SK-N-SH treated with all-trans-retinoic acid at 6 μM for 48 hours (cell line): Measurements from ENCODE around the gene PYCR2.
"Not testable (repeated sequence)": the region's sequence is repeated elsewhere in the genome, so short reads cannot be mapped to it uniquely, and the experiment has no call there.

Experiments
- ATAC-seq: fragments of 200-7000 bp; cut with Tn5 transposase; 3 replicates; pipeline ENCODE4 v1.9.1; 2020; ENCODE audit warnings: mild to moderate bottlenecking, moderate library complexity
- ARNTL ChIP-seq: fragments of 450-650 bp; formaldehyde crosslinking; IDR thresholded peaks from 2 replicates; pipeline ENCODE4 v1.5.0; 2020; ENCODE audit warnings: low read depth, mild to moderate bottlenecking, moderate library complexity, borderline replicate concordance
- BACH2 ChIP-seq: fragments of 250-450 bp; sonication (Bioruptor Pico); IDR thresholded peaks from 2 replicates; pipeline ENCODE4 v1.9.0; 2021; ENCODE audit warnings: mild to moderate bottlenecking, borderline replicate concordance
- CSDC2 ChIP-seq: fragments of 250-450 bp; sonication (Bioruptor Pico); IDR thresholded peaks from 2 replicates; pipeline ENCODE4 v1.5.0; 2020; ENCODE audit warnings: mild to moderate bottlenecking, moderate library complexity
- ESRRG ChIP-seq: fragments of 250-450 bp; sonication (Bioruptor Pico); IDR thresholded peaks from 2 replicates; pipeline ENCODE4 v1.6.1; 2021; ENCODE audit warnings: mild to moderate bottlenecking
- GLIS3 ChIP-seq: fragments of 250-450 bp; sonication (Bioruptor Pico); IDR thresholded peaks from 2 replicates; pipeline ENCODE4 v1.5.0; 2020; ENCODE audit warnings: mild to moderate bottlenecking, moderate library complexity
- ISL1 ChIP-seq: fragments of 250-450 bp; sonication (Bioruptor Pico); IDR thresholded peaks from 2 replicates; pipeline ENCODE4 v2.1.2; 2022; ENCODE audit warnings: mild to moderate bottlenecking, moderate library complexity
- OSR1 ChIP-seq: fragments of 250-450 bp; sonication (Bioruptor Pico); IDR thresholded peaks from 2 replicates; pipeline ENCODE4 v1.8.0; 2022; ENCODE audit warnings: moderate library complexity, mild to moderate bottlenecking, inconsistent platforms
- PPARA ChIP-seq: fragments of 250-450 bp; sonication (Bioruptor Pico); IDR thresholded peaks from 2 replicates; pipeline ENCODE4 v1.5.0; 2020; ENCODE audit warnings: mild to moderate bottlenecking, borderline replicate concordance
- SNAI2 ChIP-seq: fragments of 250-450 bp; sonication (Bioruptor Pico); IDR thresholded peaks from 2 replicates; pipeline ENCODE4 v1.5.0; 2020; ENCODE audit warnings: mild to moderate bottlenecking, moderate library complexity
- TCF4 ChIP-seq: fragments of 250-450 bp; sonication (Bioruptor Pico); IDR thresholded peaks from 2 replicates; pipeline ENCODE4 v1.8.0; 2021; ENCODE audit warnings: mild to moderate bottlenecking, moderate library complexity, borderline replicate concordance
- TOX ChIP-seq: fragments of 250-450 bp; sonication (Bioruptor Pico); IDR thresholded peaks from 2 replicates; pipeline ENCODE4 v1.8.0; 2021; ENCODE audit warnings: mild to moderate bottlenecking, moderate library complexity, borderline replicate concordance
- ZC3H10 ChIP-seq: fragments of 250-450 bp; sonication (Bioruptor Pico); IDR thresholded peaks from 2 replicates; pipeline ENCODE4 v1.5.1; 2021; ENCODE audit warnings: mild to moderate bottlenecking, moderate library complexity
- ZFP3 ChIP-seq: fragments of 250-450 bp; sonication (Bioruptor Pico); IDR thresholded peaks from 2 replicates; pipeline ENCODE4 v1.5.0; 2020; ENCODE audit warnings: mild to moderate bottlenecking, moderate library complexity
- ZFP30 ChIP-seq: fragments of 450-650 bp; formaldehyde crosslinking; IDR thresholded peaks from 2 replicates; pipeline ENCODE4 v1.5.0; 2022; ENCODE audit warnings: mild to moderate bottlenecking, moderate library complexity
- ZNF565 ChIP-seq: fragments of 450-650 bp; formaldehyde crosslinking; conservative IDR thresholded peaks from 2 replicates; pipeline ENCODE4 v1.5.0; 2020; ENCODE audit warnings: low read depth, mild to moderate bottlenecking, moderate library complexity
- ZNF70 ChIP-seq: fragments of 450-650 bp; formaldehyde crosslinking; IDR thresholded peaks from 2 replicates; pipeline ENCODE4 v1.5.0; 2020; ENCODE audit warnings: mild to moderate bottlenecking, moderate library complexity
- ZNF8 ChIP-seq: fragments of 450-650 bp; formaldehyde crosslinking; IDR thresholded peaks from 2 replicates; pipeline ENCODE4 v1.5.0; 2020; ENCODE audit warnings: mild to moderate bottlenecking, moderate library complexity
- TF ChIP-seq, protein P1 (sequence below): fragments of 250-450 bp; sonication (Bioruptor Pico); IDR thresholded peaks from 2 replicates; pipeline ENCODE4 v1.8.0; 2021; ENCODE audit warnings: low read depth, mild to moderate bottlenecking, moderate library complexity, borderline replicate concordance
- TF ChIP-seq, protein P2 (sequence below): fragments of 250-450 bp; sonication (Bioruptor Pico); IDR thresholded peaks from 2 replicates; pipeline ENCODE4 v1.5.1; 2021; ENCODE audit warnings: mild to moderate bottlenecking, moderate library complexity
- TF ChIP-seq, protein P3 (sequence below): fragments of 250-450 bp; sonication (Bioruptor Pico); IDR thresholded peaks from 2 replicates; pipeline ENCODE4 v1.5.1; 2020; ENCODE audit warnings: low read depth, mild to moderate bottlenecking, moderate library complexity
- TF ChIP-seq, protein P4 (sequence below): fragments of 250-450 bp; sonication (Bioruptor Pico); IDR thresholded peaks from 2 replicates; pipeline ENCODE4 v1.8.0; 2020; ENCODE audit warnings: mild to moderate bottlenecking, moderate library complexity, borderline replicate concordance
- TF ChIP-seq, protein P5 (sequence below): fragments of 250-450 bp; sonication (Bioruptor Pico); IDR thresholded peaks from 2 replicates; pipeline ENCODE4 v1.5.0; 2020; ENCODE audit warnings: mild to moderate bottlenecking, moderate library complexity

The PYCR2 gene

DNA sequence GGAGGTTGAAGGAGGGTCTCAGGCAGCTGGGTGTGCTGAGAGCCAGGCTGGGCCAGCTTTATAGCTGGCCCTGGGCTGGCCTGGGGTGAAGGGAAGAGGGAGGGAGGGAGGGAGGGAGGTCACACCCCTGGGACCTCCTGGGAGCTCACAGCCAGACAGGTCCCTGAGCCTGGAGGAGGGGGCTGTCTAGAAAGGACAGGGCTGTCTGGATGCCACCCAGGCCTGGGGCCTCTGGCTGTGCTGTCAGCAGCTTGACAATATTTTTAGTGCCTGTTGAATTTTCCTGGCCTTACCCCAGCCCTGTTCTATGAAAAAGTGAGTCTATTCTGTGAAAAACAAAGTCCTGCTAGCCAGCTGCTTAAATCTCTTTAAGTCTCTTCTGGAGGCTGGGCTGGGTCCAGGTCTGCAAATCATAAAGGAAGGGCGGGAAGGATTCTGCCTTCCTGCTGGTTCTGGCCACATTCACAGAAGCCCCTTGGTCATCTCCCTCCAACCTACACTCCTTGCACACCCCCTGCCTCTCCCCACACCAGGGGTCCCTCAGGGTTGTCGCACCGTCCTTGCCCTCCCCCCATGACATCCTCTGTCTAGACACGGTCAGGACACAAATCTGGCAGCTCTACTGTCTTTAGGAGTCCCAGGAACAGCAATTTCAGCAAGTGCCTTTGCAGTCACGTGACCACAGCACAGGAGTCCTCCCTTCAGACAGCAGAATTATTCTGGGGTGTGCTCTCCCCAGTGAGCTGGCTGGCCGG is 17.3 kb upstream of the PYCR2 start, which contains the start of gene LEFTY2:
Gene LEFTY2, minus strand, starts transcription at position 34 of the 755 bp plus-strand sequence. CDS start 80 bp downstream, outside the sequence.
- no peak for TF ChIP-seq OSR1 (CRISPR knock-in tag)
- no peak for TF ChIP-seq CSDC2
- no peak for TF ChIP-seq ZNF70 (CRISPR knock-in tag)
- TF ChIP-seq, protein P1, sequence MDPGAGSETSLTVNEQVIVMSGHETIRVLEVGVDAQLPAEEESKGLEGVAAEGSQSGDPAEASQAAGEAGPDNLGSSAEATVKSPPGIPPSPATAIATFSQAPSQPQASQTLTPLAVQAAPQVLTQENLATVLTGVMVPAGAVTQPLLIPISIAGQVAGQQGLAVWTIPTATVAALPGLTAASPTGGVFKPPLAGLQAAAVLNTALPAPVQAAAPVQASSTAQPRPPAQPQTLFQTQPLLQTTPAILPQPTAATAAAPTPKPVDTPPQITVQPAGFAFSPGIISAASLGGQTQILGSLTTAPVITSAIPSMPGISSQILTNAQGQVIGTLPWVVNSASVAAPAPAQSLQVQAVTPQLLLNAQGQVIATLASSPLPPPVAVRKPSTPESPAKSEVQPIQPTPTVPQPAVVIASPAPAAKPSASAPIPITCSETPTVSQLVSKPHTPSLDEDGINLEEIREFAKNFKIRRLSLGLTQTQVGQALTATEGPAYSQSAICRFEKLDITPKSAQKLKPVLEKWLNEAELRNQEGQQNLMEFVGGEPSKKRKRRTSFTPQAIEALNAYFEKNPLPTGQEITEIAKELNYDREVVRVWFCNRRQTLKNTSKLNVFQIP: no peak
- TF ChIP-seq ISL1 (CRISPR knock-in tag): no peak
- TF ChIP-seq ZFP30 (CRISPR knock-in tag): no peak
- TF ChIP-seq, protein P2, sequence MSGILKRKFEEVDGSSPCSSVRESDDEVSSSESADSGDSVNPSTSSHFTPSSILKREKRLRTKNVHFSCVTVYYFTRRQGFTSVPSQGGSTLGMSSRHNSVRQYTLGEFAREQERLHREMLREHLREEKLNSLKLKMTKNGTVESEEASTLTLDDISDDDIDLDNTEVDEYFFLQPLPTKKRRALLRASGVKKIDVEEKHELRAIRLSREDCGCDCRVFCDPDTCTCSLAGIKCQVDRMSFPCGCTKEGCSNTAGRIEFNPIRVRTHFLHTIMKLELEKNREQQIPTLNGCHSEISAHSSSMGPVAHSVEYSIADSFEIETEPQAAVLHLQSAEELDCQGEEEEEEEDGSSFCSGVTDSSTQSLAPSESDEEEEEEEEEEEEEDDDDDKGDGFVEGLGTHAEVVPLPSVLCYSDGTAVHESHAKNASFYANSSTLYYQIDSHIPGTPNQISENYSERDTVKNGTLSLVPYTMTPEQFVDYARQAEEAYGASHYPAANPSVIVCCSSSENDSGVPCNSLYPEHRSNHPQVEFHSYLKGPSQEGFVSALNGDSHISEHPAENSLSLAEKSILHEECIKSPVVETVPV (CRISPR knock-in tag): no peak
- no peak for TF ChIP-seq PPARA (CRISPR knock-in tag)
- TF ChIP-seq ARNTL (CRISPR knock-in tag): no peak
- TF ChIP-seq TOX (CRISPR knock-in tag): no peak
- no peak for TF ChIP-seq GLIS3
- TF ChIP-seq ZNF565 (CRISPR knock-in tag): no peak
- no peak for TF ChIP-seq ESRRG (CRISPR knock-in tag)
- TF ChIP-seq ZC3H10 (CRISPR knock-in tag): no peak
- TF ChIP-seq, protein P3, sequence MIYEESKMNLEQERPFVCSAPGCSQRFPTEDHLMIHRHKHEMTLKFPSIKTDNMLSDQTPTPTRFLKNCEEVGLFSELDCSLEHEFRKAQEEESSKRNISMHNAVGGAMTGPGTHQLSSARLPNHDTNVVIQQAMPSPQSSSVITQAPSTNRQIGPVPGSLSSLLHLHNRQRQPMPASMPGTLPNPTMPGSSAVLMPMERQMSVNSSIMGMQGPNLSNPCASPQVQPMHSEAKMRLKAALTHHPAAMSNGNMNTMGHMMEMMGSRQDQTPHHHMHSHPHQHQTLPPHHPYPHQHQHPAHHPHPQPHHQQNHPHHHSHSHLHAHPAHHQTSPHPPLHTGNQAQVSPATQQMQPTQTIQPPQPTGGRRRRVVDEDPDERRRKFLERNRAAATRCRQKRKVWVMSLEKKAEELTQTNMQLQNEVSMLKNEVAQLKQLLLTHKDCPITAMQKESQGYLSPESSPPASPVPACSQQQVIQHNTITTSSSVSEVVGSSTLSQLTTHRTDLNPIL (CRISPR knock-in tag): no peak
- TF ChIP-seq TCF4 (CRISPR knock-in tag): no peak
- TF ChIP-seq, protein P4, sequence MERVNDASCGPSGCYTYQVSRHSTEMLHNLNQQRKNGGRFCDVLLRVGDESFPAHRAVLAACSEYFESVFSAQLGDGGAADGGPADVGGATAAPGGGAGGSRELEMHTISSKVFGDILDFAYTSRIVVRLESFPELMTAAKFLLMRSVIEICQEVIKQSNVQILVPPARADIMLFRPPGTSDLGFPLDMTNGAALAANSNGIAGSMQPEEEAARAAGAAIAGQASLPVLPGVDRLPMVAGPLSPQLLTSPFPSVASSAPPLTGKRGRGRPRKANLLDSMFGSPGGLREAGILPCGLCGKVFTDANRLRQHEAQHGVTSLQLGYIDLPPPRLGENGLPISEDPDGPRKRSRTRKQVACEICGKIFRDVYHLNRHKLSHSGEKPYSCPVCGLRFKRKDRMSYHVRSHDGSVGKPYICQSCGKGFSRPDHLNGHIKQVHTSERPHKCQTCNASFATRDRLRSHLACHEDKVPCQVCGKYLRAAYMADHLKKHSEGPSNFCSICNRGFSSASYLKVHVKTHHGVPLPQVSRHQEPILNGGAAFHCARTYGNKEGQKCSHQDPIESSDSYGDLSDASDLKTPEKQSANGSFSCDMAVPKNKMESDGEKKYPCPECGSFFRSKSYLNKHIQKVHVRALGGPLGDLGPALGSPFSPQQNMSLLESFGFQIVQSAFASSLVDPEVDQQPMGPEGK: no peak
- no peak for TF ChIP-seq ZNF8 (CRISPR knock-in tag)

DNA sequence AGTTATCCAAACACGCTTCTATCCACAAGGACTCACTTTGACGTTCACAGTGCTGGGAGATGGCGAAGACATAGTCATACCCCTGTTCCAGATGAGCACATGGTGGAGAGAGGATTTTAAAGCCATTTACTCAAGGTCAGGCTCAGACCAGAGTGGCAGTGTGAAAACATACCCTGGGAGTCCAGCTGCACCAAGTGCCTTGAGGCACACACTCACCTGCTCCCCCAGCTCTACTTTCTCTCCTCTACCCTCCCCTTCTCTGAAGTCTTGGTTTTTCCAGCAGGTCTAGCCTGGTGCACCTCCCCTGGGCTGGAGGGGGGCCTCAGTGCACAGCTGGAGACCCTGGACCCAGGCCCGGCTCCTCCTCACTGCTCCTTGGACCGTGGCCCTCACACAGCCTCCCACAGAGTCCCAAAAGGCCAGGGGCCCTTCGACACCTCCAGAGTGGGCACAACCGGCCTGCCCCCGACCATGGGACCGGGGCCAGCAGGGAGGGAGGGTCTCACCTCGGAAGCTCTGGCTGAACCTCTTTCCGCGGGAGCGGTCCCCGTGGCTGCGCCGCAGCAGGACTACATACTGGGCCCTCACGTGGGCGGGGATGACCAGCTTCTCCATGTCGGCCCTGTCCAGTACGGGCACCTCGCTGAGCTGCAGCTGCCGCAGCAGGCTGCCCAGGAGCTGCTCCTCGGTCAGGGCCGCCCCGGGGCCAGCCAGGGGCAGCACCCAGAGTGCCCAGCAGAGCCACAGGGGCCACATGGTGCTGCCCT is 16.5 kb upstream of the PYCR2 start:
- no peak for ATAC-seq
- TF ChIP-seq, protein P4: no peak
- no peak for TF ChIP-seq SNAI2
- no peak for TF ChIP-seq BACH2
- TF ChIP-seq ZC3H10 (CRISPR knock-in tag): no peak
- no peak for TF ChIP-seq ZNF565 (CRISPR knock-in tag)
- no peak for TF ChIP-seq TCF4 (CRISPR knock-in tag)
- no peak for TF ChIP-seq ZFP3 (CRISPR knock-in tag)
- TF ChIP-seq OSR1 (CRISPR knock-in tag): no peak
- TF ChIP-seq, protein P5, sequence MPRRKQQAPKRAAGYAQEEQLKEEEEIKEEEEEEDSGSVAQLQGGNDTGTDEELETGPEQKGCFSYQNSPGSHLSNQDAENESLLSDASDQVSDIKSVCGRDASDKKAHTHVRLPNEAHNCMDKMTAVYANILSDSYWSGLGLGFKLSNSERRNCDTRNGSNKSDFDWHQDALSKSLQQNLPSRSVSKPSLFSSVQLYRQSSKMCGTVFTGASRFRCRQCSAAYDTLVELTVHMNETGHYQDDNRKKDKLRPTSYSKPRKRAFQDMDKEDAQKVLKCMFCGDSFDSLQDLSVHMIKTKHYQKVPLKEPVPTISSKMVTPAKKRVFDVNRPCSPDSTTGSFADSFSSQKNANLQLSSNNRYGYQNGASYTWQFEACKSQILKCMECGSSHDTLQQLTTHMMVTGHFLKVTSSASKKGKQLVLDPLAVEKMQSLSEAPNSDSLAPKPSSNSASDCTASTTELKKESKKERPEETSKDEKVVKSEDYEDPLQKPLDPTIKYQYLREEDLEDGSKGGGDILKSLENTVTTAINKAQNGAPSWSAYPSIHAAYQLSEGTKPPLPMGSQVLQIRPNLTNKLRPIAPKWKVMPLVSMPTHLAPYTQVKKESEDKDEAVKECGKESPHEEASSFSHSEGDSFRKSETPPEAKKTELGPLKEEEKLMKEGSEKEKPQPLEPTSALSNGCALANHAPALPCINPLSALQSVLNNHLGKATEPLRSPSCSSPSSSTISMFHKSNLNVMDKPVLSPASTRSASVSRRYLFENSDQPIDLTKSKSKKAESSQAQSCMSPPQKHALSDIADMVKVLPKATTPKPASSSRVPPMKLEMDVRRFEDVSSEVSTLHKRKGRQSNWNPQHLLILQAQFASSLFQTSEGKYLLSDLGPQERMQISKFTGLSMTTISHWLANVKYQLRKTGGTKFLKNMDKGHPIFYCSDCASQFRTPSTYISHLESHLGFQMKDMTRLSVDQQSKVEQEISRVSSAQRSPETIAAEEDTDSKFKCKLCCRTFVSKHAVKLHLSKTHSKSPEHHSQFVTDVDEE (CRISPR knock-in tag): no peak

More for the DNA sequence above, 17.3 kb upstream of the PYCR2 start, which contains the start of gene LEFTY2:
- ATAC-seq: peak; percentile 9; the same call in 1 of the 3 replicates

DNA sequence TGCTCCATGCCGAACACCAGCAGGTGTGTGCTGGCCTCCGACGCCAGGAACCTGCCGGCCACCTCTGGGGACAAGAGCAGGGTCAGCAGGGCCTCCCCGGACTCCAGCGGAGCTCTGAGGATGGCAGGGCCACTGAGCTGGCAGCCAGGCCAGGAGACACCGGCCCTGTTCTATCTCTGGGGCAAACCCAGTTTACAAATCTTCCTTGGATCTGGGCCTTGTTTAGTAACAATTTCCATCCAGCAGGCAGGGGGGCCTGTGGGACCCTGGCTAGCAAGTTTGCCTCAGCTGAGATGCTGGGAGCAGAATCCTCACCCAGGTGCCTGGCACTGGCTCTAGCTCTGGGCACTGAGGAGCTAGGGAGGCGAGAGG is 15.9 kb upstream of the PYCR2 start:
- ATAC-seq: not testable (repeated sequence)

DNA sequence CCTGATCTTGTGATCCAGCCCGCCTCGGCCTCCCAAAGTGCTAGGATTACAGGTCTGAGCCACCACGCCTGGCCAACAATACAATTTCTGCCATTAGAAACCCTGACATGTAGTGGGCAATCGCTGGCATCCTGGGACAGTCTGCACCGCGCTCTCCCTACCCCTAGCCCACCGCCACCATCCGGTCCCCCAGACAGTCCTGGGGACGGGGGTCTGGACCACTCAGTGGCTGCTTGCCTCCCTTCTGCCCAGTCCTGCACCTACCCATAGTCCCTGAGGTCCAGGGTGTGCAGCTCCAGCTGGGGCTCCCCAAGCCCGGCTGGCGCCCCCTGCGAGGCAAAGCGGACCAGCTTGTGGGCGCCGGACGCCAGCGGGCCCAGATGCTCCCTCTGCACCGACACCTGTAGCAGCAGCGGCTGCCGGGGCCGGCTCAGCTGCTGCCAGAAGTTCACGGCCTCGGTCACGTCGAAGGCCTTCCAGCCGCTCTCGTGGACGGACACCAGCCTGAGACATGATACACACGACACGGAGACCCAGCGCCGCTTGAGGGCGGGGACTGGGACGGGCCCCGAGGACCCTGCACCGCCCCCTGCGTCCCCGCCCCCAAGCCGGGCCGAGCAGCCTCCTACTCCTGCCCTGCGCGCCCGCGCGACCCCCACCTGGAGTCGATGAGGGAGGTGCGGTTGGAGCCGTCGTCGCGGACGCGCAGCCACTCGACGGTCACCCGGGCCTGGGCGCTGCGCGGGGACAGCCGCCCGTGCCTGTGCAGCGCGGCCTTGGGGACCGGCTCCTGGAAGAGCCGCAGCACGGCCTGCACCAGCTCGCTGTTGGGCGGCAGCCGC is 15.3 kb upstream of the PYCR2 start:
- not testable (repeated sequence) for ATAC-seq
